GM18502 (cell line): ENCODE results near the gene STXBP4.

Experiments used
- ATAC-seq: cut with Tn5 transposase; IDR thresholded peaks from one replicate; pipeline ENCODE4 v1.9.1; 2021; ENCODE audit warnings: mild to moderate bottlenecking; ENCODE audit not compliant: unreplicated experiment, poor library complexity

Gene STXBP4

GRCh38 chr17:54969658-54970572 lies 1.4 kb downstream of the STXBP4 start:
- ATAC-seq = no peak

- ATAC-seq = no peak
Observed at GRCh38 chr17:54971147-54971546, 2.6 kb downstream of the STXBP4 start.

- no peak for ATAC-seq
Observed at GRCh38 chr17:54971901-54972300, 3.3 kb downstream of the STXBP4 start.

- no peak for ATAC-seq
Observed at GRCh38 chr17:54972406-54973138, 4.0 kb downstream of the STXBP4 start.

GRCh38 chr17:54974759-54975158 lies 6.2 kb downstream of the STXBP4 start:
- no peak for ATAC-seq

- no peak for ATAC-seq
Observed at GRCh38 chr17:54976316-54976715, 7.8 kb downstream of the STXBP4 start.

- ATAC-seq = no peak
Observed at GRCh38 chr17:54977744-54978143, 9.2 kb downstream of the STXBP4 start.

GRCh38 chr17:54979657-54980056 lies 11.1 kb downstream of the STXBP4 start:
- ATAC-seq = no peak

- no peak for ATAC-seq
Observed at GRCh38 chr17:54980375-54980774, 11.8 kb downstream of the STXBP4 start.

GRCh38 chr17:54982399-54982798 lies 13.8 kb downstream of the STXBP4 start:
- ATAC-seq = no peak

- peak; percentile 67 for ATAC-seq
Observed at GRCh38 chr17:54983260-54983659, 14.7 kb downstream of the STXBP4 start.

- ATAC-seq = no peak
Observed at GRCh38 chr17:54985476-54985875, 16.9 kb downstream of the STXBP4 start.

- ATAC-seq = no peak
Observed at GRCh38 chr17:54990118-54990517, 21.6 kb downstream of the STXBP4 start.

- ATAC-seq = no peak
Observed at GRCh38 chr17:54991567-54991966, 23.0 kb downstream of the STXBP4 start.

GRCh38 chr17:54992797-54993639 lies 24.5 kb downstream of the STXBP4 start:
- ATAC-seq = peak; percentile 71

GRCh38 chr17:54996441-54996840 lies 27.9 kb downstream of the STXBP4 start:
- ATAC-seq = no peak

- no peak for ATAC-seq
Observed at GRCh38 chr17:55002458-55002857, 33.9 kb downstream of the STXBP4 start.

- ATAC-seq = no peak
Observed at GRCh38 chr17:55004484-55004883, 35.9 kb downstream of the STXBP4 start.

- ATAC-seq = peak; percentile 72
Observed at GRCh38 chr17:55005520-55005919, 37.0 kb downstream of the STXBP4 start.

GRCh38 chr17:55023626-55024025 lies 55.1 kb downstream of the STXBP4 start:
- no peak for ATAC-seq

GRCh38 chr17:55037828-55038227 lies 69.3 kb downstream of the STXBP4 start:
- ATAC-seq = peak; percentile 100
